CD4-positive, alpha-beta T cell treated with Interleukin-2 at 100 ng/mL for 4 hours (primary cell): ENCODE results near the gene KRT76.
"Not testable (repeated sequence)": the region's sequence is repeated elsewhere in the genome, so short reads cannot be mapped to it uniquely, and the experiment has no call there.

Source experiments
- DNase-seq: peaks from one replicate; pipeline ENCODE4 v3.0.0-alpha.2; 2020; ENCODE audit warnings: low spot score

The KRT76 gene

GRCh38 chr12:52759695-52760094, 17.4 kb downstream of the KRT76 start:
- DNase-seq = no peak

- no peak for DNase-seq
These were observed 17.9 kb downstream of the KRT76 start for GRCh38 chr12:52759218-52759617.

DNA sequence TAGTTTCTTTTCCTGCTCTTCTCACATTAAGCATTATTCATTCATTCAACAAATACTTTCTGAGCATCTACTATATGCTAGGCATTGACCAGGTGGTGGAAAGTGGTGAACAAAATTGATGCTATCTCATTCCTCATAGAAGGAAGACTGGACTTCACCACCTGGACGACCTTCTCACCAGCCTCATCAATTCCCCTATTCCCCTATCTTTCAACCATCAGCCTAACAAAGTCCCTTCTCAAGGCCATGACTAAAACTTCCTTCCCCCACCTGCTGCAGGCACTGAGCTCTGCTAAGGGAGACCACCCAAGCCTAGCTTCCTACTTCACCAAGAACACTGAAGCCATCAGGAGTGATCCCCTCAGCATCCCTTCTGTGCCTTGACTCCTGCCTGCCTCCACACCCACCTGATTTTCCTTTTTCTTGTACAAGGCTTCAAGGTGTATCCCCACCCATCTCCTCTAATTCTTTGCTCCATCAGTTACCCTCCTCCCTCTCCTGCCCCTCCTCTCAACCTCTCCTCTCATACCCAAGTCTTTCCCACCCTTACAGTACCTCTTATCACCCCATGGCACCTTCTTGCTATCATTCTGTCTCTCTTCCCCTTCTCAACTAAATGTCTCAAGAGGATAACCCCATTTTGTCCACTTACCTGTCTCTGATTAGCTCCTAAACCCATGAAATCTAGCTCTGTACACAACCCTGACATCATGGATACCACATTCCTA, 19.5 kb downstream of the KRT76 start:
- DNase-seq = no peak

GRCh38 chr12:52756281-52756960, 20.7 kb downstream of the KRT76 start:
- no peak for DNase-seq

- no peak for DNase-seq
These were observed 21.6 kb downstream of the KRT76 start for GRCh38 chr12:52755533-52755932.

DNA sequence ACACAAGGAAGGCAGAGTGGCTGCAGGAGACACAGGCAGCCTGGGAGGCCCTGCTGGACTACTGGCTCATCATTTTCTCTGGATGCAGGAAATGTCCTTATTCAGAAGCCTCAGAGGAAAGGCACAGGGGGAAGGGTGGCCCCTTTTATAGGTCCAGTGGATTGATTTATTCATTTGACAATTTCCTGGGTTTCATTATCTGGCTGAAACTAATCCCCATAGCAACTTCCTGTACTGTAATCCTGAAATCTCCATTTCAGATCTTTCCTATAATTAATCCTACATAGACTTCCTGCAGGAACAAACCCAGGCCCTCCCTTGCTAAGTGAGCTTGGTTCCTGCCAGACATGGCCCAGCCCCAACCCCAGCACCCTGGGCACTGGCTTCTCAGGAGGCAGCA, 23.0 kb downstream of the KRT76 start:
- DNase-seq = no peak

DNA sequence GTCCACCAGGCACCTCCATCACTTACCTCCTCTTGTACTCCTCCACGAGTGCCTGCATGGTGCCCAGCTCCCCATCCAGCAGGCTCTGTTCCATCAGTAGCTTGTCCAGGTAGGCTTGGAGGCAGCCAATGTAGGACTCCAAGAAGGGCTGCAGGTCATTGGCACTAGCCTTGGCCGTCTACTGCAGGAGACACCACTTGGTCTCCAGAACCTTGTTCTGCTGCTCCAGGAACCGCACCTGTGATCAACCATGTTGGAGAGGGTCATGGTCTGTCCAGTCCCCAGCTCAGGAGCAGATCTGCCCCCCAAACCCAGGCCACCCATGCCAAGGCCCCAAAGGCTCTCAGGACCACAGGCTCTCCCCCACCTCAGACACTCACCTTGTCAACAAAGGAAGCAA, 23.9 kb downstream of the KRT76 start:
- DNase-seq = no peak

- DNase-seq = no peak
These were observed 24.6 kb downstream of the KRT76 start for GRCh38 chr12:52752516-52752915.

GRCh38 chr12:52751795-52752194, 25.4 kb downstream of the KRT76 start:
- no peak for DNase-seq

GRCh38 chr12:52750532-52750931, 26.6 kb downstream of the KRT76 start:
- not testable (repeated sequence) for DNase-seq

GRCh38 chr12:52749827-52750226, 27.3 kb downstream of the KRT76 start:
- no peak for DNase-seq

GRCh38 chr12:52748578-52748977, 28.6 kb downstream of the KRT76 start:
- no peak for DNase-seq

DNA sequence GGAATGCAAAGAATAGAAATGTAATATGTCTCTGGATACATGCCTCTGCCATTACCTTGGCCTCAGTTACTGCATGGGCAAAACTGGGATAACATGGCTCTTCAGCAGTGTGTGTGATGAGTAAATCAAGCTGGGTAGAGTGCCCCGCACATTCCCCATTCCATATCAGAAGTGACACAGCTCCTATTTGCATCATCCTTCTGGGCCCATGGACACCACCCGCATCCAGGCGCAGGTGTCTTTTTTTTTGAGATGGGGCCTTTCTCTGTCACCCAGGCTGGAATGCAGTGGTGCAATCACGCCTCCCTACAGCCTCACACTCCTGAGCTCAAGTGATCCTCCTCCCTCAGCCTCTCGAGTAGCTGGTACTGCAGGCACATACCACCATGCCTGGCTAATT, 31.6 kb downstream of the KRT76 start:
- DNase-seq = no peak

GRCh38 chr12:52744493-52745156, 32.5 kb downstream of the KRT76 start:
- DNase-seq = no peak

DNA sequence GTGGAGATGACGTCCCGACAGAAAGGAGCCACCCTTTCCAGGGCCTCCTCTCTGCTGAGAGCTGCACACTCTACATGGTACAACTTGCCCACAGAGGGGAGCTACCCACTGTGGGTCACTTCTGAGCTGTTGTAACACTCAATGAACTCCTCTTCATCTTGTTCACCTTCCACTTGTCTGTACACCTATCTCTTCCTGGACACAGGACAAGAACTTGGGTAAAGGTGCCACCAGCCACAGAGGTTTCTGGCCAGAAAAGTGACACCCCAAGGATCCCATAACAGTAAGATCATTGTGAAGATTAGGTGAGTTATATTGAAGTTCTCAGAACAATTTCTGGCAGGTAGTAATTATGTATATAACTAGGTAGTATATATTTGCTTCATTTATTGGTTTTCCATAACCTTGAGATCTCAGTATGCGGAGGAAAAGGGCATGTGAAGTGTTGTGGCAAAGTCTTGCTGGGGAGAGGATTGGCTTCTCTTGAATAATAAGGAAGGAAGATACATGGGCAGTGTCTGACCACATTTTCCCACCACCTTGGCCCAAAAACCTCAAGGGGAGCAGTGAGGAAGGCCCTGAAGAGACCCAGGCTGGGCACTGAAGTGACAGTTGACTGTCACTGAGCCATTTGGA, 34.2 kb downstream of the KRT76 start:
- no peak for DNase-seq

DNA sequence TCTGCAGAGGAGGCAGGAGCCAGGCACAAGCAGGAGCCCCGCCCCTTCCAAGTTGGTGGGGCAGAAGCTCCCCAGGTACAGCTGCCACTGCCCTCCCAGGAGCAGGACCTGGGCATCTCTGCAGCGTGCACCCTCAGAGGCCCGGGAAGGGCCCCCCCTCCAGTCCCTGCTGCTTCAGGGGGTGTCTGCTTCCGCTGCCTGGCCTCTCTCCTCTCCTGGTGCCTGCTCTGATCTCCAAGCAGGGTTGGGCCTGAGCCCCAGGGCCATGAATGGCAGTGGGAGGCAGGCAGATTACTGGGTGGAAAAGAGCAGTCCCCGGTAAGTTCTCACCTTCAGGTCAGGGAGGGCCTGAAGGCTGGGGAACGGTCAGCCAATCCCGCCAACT, 35.0 kb downstream of the KRT76 start:
- DNase-seq = no peak

DNA sequence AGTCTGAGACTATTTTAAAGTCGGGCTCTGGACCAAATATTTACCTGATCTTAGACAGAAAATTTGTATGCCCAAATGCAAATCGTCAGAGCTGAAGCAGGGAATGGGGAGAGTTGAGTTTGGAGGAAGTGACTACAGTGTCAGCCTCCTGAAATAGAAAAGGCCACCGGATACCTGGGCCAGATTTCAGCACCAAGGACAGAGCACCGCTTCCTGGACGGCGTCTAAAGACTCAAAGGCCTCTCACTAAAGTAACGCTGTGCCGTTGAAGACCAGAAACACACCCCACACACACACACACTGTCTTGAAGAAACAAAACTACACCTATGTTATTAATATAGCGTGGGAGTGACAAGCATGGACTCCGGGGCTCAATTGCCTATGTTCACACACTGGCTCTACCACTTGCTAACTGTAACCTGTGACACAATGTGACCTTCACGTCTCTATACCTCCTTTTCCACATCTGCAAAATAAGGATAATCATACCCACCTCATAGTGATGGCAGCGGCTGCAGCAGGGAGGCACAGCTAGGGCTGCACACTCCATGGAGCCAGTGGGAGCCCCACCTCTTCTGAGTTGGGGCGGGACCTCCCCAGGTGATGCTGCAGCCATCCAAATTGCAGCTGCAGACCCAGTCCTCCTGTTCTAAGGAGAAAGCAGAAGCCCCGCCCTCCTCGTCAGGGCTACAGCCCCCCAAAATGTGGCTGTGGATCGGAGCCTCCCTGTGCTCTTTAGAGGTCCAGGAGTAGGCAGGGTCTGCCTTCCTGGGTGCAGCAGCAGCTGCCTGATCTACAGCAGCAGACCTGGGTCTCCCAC, 35.6 kb downstream of the KRT76 start:
- DNase-seq = peak; percentile 37

GRCh38 chr12:52740584-52740983, 36.6 kb downstream of the KRT76 start:
- DNase-seq = no peak

DNA sequence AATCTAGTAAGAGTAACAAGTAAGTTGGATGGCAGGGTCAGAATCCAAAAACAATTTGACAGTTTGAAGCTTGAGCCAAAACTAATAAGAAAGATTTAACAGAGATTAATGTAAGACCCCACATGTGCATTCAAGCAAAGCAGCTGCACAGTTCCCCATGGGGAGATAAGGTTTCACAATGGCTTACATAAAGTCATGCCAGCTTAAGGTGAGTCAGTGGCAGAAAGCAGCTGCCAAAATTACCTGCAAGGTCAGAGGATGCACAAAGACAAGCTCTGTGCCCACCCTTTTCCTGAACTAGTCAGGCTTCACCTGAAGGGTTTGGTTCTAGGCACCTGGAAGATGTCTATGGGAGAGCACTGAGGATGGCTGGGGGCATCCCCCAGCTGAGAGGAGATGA, 37.2 kb downstream of the KRT76 start:
- no peak for DNase-seq

GRCh38 chr12:52735816-52736632, 41.1 kb downstream of the KRT76 start:
- DNase-seq = no peak

GRCh38 chr12:52735106-52735505, 42.0 kb downstream of the KRT76 start:
- DNase-seq = no peak
